Colonic mucosa (tissue), 4 donors: ENCODE results near the gene GULP1. TPM values are rescaled to one million over a fixed set of nuclear protein-coding genes. Genes with fewer than 3 reads are reported as not detected.

ENCODE experiments used
- DNase-seq: peaks from one replicate; pipeline ENCODE4 v3.0.0-alpha.2; 2020
- H3K27ac ChIP-seq: fragments of 200-600 bp; one replicate; pipeline ENCODE4 v1.8.0; 2021
- H3K27me3 ChIP-seq: fragments of 200-600 bp; one replicate; pipeline ENCODE4 v1.8.0; 2021
- H3K36me3 ChIP-seq: fragments of 200-600 bp; one replicate; pipeline ENCODE4 v1.8.0; 2021
- H3K4me1 ChIP-seq: fragments of 200-600 bp; one replicate; pipeline ENCODE4 v1.8.0; 2021; ENCODE audit warnings: mild to moderate bottlenecking
- H3K4me3 ChIP-seq: fragments of 200-600 bp; one replicate; pipeline ENCODE4 v1.8.0; 2021
- H3K9ac ChIP-seq, 2 donors: one replicate each; pipeline ENCODE4 v1.7.0; 2013; ENCODE audit warnings: control low read depth in 2 of 2, low read depth in 2 of 2, low read length in 2 of 2
- H3K9me3 ChIP-seq: fragments of 200-600 bp; one replicate; pipeline ENCODE4 v1.8.0; 2021
- CTCF ChIP-seq: fragments of 200-600 bp; IDR thresholded peaks from one replicate; pipeline ENCODE4 v1.8.0; 2022; ENCODE audit warnings: antibody characterized with exemption, mild to moderate bottlenecking
- intact Hi-C: fragments of 100-400 bp; cut with DNase I; formaldehyde crosslinking; loops from one replicate; pipeline ENCODE4 v1.14.1; 2022
- total RNA-seq, 2 donors: library from RNA; stranded (reverse); fragmentation: NEBNext Ultra II Directional in 1 of 2; extraction: Animal tissue kit (Norgen Biotek cat#: 25700) in 1 of 2; gene quantifications; one replicate each; pipeline ENCODE4 v1.2.1, GENCODE V29; 2021
- donor health status: healthy.
- donor health status: DM: no; HTN: no; CAD: no.
- donor health status: DM: no; HTN: no; CAD: no.

The GULP1 gene
- total RNA-seq, 2 donors from 2014 or later, result 10.4 to 11.8 TPM

DNA sequence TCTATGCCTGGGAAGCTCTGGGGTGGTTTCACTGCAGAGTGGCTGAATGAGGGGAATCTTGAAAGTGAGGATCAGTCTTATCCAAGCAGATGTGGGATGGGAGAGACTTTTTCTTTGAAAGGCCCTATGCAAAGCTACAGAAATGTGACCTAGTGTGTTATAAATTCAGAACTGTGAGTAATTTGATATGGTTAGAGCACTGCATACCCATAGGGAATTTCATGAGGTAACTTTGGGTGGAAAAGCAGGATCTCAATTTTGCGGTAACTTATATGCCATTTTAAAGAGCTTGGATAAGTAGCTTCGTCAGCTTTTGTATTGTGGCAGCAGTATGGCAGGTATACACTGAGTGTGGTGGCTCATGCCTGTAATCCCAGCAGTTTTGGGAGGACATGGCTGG is 40.9 kb downstream of the GULP1 start:
- Histone ChIP-seq H3K27me3 (no peaks in the 10 kb centered on the region), H3K9me3 (no peaks in the 10 kb centered on the region), H3K27ac (no peak overlapping the region), H3K4me3 (no peak overlapping the region), H3K36me3 (no peaks in the 10 kb centered on the region), H3K4me1 (no peaks in the 10 kb centered on the region), H3K9ac (no peak overlapping the region)
- TF ChIP-seq CTCF, result no peak
- DNase-seq, result no peak
- intact Hi-C loops, result no loop called here

GRCh38 chr2:188333751-188334524 is 42.3 kb downstream of the GULP1 start:
- Histone ChIP-seq H3K4me3 (no peak overlapping the region), H3K9ac (no peak overlapping the region)
- intact Hi-C loops, result no loop called here

GRCh38 chr2:188338463-188338862 is 46.8 kb downstream of the GULP1 start:
- H3K4me1 ChIP-seq, result no peaks in the 10 kb centered on the region
- H3K27me3 ChIP-seq, result no peaks in the 10 kb centered on the region
- H3K9me3 ChIP-seq, result no peaks in the 10 kb centered on the region
- no peak for TF ChIP-seq CTCF
- intact Hi-C loops, result no loop called here
- no peak overlapping the region for H3K9ac ChIP-seq
- H3K4me3 ChIP-seq, result no peak overlapping the region
- DNase-seq, result no peak
- H3K27ac ChIP-seq, result no peak overlapping the region
- no peaks in the 10 kb centered on the region for H3K36me3 ChIP-seq

More at GRCh38 chr2:188333751-188334524, 42.3 kb downstream of the GULP1 start:
- H3K27ac ChIP-seq, result no peak overlapping the region
- no peaks in the 10 kb centered on the region for H3K36me3 ChIP-seq
- no peaks in the 10 kb centered on the region for H3K9me3 ChIP-seq
- no peak for TF ChIP-seq CTCF
- DNase-seq, result no peak
- no peaks in the 10 kb centered on the region for H3K4me1 ChIP-seq
- H3K27me3 ChIP-seq, result no peaks in the 10 kb centered on the region

- DNase-seq, result no peak
- Histone ChIP-seq H3K27me3 (no peaks in the 10 kb centered on the region), H3K9ac (no peak overlapping the region), H3K4me1 (no peaks in the 10 kb centered on the region), H3K27ac (no peak overlapping the region), H3K4me3 (no peak overlapping the region), H3K36me3 (no peaks in the 10 kb centered on the region), H3K9me3 (no peaks in the 10 kb centered on the region)
- intact Hi-C loops, result no loop called here
- TF ChIP-seq CTCF, result no peak
Observed at GRCh38 chr2:188340257-188340656, 48.6 kb downstream of the GULP1 start.

GRCh38 chr2:188345020-188345419 is 53.3 kb downstream of the GULP1 start:
- Histone ChIP-seq H3K9ac (no peak overlapping the region), H3K9me3 (no peaks in the 10 kb centered on the region), H3K27me3 (no peaks in the 10 kb centered on the region), H3K4me3 (no peak overlapping the region), H3K27ac (no peak overlapping the region), H3K36me3 (no peaks in the 10 kb centered on the region), H3K4me1 (no peaks in the 10 kb centered on the region)
- DNase-seq, result no peak
- intact Hi-C loops, result no loop called here
- TF ChIP-seq CTCF, result no peak
